K562 (cell line): ENCODE results near the gene CHRNB1. TPM values are rescaled to one million over a fixed set of nuclear protein-coding genes. Genes with fewer than 3 reads are reported as not detected.

Experiments used
- BDP1 ChIP-seq: IDR thresholded peaks from 3 replicates; pipeline ENCODE4 v1.6.1; 2011; ENCODE audit not compliant: insufficient read length, insufficient read depth
- CHAMP1 ChIP-seq: fragments of 450-650 bp; IDR thresholded peaks from 2 replicates; pipeline ENCODE4 v1.6.1; 2016; ENCODE audit warnings: mild to moderate bottlenecking
- CHD2 ChIP-seq: IDR thresholded peaks from 2 replicates; pipeline ENCODE4 v1.6.1; 2011; ENCODE audit warnings: low read depth, low read length
- GTF2B ChIP-seq: IDR thresholded peaks from 2 replicates; pipeline ENCODE4 v1.6.1; 2011; ENCODE audit not compliant: insufficient read length; ENCODE audit errors: extremely low read depth
- MGA ChIP-seq: fragments of 450-650 bp; IDR thresholded peaks from 2 replicates; pipeline ENCODE4 v1.6.1; 2016; ENCODE audit warnings: mild to moderate bottlenecking, moderate library complexity
- RAD21 ChIP-seq, 2 experiments: fragments of 250-450 bp in 1 of 2; fragments of 450-650 bp in 1 of 2; sonication (Bioruptor Pico) in 1 of 2; formaldehyde crosslinking in 1 of 2; IDR thresholded peaks in 1 of 2; conservative IDR thresholded peaks in 1 of 2; 2 replicates each; pipeline versions ENCODE4 v1.4.0 to v1.8.0; 2020 to 2022; ENCODE audit warnings: mild to moderate bottlenecking in 2 of 2, moderate library complexity in 1 of 2
- STAT5A ChIP-seq: IDR thresholded peaks from 2 replicates; pipeline ENCODE4 v1.6.1; 2012; ENCODE audit warnings: low read length, inconsistent platforms, borderline replicate concordance
- TCF7 ChIP-seq: sonication (generic); IDR thresholded peaks from 2 replicates; pipeline ENCODE4 v1.6.1; 2016; ENCODE audit warnings: antibody characterized with exemption, borderline replicate concordance
- polyA plus RNA-seq, 8 experiments: library from polyadenylated mRNA; depleted of rRNA in 4 of 8; stranded (reverse) in 5 of 8; unstranded in 3 of 8; fragments of >200 nt; fragmentation: Nextera tagmentation in 2 of 8; fragmentation: Illumina TruSeq in 1 of 8; extraction: Ambion mirVana in 2 of 8; extraction: Trizol in 1 of 8; gene quantifications; 2 replicates each; pipeline versions ENCODE4 v1.2.1 to v1.2.3, GENCODE V29; 2011 to 2014; ENCODE audit warnings: inconsistent platforms in 1 of 8, missing spikeins in 1 of 8
- total RNA-seq, 7 experiments: library from RNA; depleted of rRNA in 6 of 7; stranded (reverse); fragments of >200 nt in 6 of 7; fragmentation: Illumina TruSeq in 2 of 7; extraction: Trizol in 2 of 7; gene quantifications; 2 replicates each; pipeline versions ENCODE4 v1.2.1 to v1.2.3, GENCODE V29; 2011 to 2021; ENCODE audit warnings: low replicate concordance in 1 of 7
- TF ChIP-seq, protein P1 (sequence below): fragments of 450-650 bp; formaldehyde crosslinking; IDR thresholded peaks from 2 replicates; pipeline ENCODE4 v1.4.0; 2020; ENCODE audit warnings: mild to moderate bottlenecking, mixed read lengths

CHRNB1 gene
- total and polyA plus RNA-seq, 9 of the 15 experiments (the other 6 are each of a cell fraction or from before 2014, with no cell fraction given) = 4.7 to 12.3 (median 6.8) TPM

DNA sequence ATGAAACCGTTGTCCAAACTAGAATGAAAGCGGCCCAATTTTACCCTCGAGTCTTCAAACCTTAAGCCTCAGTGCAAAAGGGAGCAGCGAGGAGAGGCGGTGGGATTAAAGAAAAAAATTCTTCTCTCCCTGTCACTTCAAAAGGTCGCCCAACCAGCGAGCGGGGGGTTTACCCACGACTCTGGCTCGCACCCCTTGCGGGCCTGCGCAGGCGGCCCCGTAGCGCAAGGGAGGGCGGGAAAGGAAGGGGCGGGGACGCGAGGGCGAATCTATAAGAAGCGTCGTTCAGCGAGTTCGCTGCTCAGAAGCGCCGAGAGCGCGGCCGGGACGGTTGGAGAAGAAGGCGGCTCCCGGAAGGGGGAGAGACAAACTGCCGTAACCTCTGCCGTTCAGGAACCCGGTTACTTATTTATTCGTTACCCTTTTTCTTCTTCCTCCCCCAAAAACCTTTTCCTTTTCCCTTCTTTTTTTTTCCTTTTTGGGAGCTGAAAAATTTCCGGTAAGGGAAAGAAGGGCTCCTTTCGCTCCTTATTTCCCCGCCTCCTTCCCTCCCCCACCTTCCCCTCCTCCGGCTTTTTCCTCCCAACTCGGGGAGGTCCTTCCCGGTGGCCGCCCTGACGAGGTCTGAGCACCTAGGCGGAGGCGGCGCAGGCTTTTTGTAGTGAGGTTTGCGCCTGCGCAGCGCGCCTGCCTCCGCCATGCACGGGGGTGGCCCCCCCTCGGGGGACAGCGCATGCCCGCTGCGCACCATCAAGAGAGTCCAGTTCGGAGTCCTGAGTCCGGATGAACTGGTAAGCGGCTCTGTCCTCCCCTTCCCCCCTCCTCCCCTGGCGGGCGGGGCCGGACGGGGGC lies 39.4 kb downstream of the CHRNB1 start, which contains the start of gene POLR2A (continued):
- TF ChIP-seq MGA = no peak
- TF ChIP-seq RAD21 (CRISPR knock-in tag; conservative IDR thresholded peaks at IDR 0.05 in 1 of 2, IDR thresholded peaks at IDR 0.05 in 1 of 2) = no peak
- TF ChIP-seq, protein P1, sequence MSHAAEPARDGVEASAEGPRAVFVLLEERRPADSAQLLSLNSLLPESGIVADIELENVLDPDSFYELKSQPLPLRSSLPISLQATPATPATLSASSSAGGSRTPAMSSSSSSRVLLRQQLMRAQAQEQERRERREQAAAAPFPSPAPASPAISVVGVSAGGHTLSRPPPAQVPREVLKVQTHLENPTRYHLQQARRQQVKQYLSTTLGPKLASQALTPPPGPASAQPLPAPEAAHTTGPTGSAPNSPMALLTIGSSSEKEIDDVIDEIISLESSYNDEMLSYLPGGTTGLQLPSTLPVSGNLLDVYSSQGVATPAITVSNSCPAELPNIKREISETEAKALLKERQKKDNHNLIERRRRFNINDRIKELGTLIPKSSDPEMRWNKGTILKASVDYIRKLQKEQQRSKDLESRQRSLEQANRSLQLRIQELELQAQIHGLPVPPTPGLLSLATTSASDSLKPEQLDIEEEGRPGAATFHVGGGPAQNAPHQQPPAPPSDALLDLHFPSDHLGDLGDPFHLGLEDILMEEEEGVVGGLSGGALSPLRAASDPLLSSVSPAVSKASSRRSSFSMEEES (CRISPR knock-in tag) = no peak
- 0 out of 2 replicates have a peak, but pooled peaks have one; percentile 6 for TF ChIP-seq STAT5A
- no peak for TF ChIP-seq TCF7
- TF ChIP-seq CHAMP1 = no peak
- TF ChIP-seq CHD2 = peak; percentile 36; the same call in 1 of the 2 replicates
- TF ChIP-seq BDP1 = no peak
- peak; percentile 96 for TF ChIP-seq GTF2B
